HG03045 (cell line): ENCODE results near the gene PTPRT.

Experiments
- ATAC-seq: cut with Tn5 transposase; IDR thresholded peaks from one replicate; pipeline ENCODE4 v1.9.1; 2021; ENCODE audit warnings: mild to moderate bottlenecking, moderate library complexity; ENCODE audit not compliant: unreplicated experiment

The PTPRT gene

DNA sequence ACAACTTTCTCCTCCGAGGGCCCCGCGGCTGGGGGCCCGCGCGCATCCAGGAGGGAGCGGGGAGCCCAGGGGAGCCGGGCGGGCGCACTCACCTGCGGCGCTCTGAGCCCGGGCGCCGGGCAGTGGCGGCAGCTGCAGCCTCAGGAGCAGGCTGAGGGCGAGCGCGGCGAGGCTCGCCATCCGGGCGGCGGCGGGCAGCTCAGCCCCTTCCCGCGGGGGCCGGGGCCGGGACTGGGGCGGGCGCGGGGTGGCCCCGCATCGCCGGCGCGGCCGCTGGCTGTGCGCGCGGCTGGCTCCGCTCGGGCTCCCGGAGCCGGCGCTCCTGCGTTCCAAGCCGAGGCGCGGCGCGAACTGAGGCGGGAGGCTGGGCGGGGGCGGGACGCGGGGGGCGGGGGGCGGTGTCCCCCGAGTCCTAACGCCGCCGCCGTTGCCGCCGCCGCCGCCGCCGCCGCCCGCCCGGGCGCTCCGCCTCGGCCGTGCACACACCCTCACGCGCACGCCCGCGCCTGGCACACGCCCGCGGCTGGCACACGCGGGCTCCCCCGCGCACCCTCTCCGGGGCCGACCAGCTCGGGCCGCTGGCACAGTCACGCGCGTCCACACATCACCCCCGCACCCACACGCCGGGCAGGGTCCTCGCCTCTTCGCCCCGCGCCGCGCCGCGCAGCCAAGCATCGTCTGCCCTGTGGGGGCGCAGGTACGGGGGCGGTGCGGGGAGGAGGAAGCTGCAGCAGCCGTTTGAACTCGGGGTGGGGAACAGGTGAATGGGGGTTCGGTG lies at the start of gene PTPRT:
PTPRT (minus strand) TSS at position 353 of the 778 bp plus-strand sequence; CDS start at position 180, 173 bp downstream.
- ATAC-seq: no peak

DNA sequence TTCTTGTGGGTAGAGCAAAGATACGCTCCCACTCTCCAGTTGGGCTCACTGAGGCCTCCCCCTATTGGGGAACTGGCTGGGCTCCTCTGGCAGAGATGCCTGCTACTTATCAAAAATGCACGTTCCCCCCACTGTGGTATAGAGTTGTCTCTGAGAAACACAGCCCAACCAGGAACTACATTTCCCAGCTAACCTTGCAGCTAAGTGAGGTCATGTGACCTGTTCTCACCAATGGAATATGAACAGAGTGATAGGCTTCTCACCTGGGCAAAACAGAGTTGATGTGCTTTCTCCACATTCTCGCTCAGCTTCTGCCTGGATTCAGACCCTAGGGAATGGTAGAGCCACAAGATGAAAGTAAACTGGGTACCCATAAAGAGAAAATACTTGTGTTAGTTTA lies 49.1 kb upstream of the PTPRT start:
- ATAC-seq: no peak

DNA sequence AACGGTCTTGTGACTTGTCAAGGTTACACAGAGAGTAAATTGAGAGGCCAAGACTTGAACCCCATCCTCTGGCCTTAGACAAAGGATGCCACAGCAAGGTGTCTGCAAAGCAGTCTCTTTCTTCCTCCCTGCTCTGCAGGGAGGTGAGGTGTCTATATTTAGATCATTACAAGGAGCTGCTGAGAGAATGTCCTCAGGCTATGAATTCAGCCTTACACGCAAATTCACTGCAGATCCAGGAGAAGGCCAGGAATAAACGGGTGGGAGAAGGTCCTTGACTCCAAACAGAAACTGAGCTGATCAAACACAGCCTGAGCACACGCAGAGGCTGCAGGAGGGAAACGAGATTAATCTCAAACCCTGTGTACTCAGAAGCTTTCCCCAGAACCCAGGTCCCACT lies 48.6 kb upstream of the PTPRT start:
- no peak for ATAC-seq

DNA sequence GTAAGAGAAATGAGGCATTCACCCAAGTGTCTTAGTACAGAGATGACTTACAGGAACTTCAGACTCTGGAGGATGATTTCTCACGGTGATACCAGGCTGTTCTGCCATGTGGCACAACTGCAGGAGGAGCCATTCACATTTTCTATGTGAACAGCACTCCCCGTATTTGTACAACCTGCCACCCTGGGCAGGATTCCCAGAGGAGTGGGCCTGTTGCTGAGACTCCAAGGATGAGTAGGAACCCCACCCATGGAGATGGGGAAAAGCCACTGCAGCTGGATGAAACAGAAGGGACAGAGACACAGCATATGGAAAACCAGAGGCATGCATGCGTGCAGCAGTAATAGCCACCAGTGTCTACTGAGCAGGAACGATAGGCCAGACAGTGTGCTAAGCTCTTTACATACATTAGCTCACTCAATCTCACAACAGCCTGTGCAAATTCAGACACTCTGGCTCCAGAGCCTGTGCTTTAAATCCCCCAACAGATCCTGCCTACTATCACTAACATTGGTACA lies 48.0 kb upstream of the PTPRT start:
- no peak for ATAC-seq

DNA sequence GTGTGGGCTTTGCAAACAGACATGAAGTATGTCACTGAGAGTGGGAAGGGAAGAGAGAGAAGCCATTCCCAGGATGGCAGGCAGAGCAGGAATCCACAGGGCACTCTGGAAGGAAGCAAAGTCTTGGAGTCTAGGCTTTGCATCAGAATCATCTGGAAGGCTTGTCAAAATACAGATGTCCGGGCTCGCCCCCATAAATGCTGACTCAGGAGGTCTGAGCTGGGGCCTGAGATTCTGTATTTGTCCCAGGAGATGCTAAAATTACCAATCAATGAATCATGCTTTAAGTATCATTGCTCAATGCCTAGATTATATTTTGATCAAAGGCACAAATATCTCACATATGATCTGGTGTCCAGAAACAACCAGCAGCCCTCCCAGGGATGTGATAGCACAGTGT lies 46.3 kb upstream of the PTPRT start:
- no peak for ATAC-seq

DNA sequence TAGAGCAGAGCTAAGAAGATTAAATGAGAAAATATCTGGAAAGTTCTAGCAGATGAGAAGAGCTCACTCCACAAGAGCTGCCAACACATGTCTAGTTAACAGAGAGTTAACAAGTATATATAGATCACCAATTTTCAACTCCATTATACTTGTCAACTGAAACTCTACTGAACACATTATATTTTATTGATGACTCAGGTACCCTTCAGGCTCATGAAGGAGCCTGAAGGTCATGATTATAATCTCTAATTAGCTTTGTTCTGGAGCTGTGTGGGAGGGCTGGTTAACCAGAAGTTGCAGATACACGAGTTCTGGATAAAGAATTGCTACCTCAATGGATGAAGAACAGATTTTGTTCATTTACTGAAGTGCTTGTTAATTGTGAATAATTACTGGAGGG lies 42.1 kb upstream of the PTPRT start:
- ATAC-seq: no peak

DNA sequence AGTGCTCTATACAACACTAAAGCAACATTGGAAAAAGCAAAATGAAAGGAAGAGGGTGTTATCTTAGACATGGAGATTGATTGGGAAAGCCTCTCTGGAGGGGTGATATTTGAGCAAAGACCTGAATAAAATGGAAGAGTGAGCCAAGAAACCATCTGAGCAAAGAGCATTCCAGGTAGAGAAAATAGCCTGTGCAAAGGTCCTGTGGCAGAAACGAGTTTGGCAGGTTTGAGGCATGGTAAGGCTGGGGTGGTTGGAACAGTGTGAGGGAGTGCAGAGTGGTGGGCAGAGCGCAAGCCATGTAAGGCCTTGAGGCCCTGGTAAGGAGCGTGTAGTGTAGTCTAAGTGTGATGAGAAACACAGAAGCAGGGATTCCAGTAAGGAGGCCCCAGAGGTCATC lies 40.0 kb upstream of the PTPRT start:
- no peak for ATAC-seq

DNA sequence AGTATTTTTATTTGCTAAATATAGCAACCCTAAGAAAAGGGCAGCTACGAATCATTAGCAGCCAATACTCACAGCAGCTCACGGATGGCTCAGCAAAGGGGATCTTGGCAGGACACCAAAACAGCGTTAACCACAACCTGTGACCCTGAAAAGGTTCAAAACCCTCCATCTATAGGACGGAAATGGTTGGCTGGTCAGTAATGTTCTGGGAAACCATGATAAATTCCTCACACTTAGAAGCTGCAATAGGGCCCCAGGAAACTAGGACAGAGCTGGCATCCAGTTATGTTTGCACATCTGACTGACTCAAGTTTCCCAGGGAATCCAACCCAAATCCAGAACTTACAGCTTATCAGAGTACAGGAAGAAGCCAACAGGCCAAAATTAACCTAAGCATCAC lies 30.9 kb upstream of the PTPRT start:
- no peak for ATAC-seq

DNA sequence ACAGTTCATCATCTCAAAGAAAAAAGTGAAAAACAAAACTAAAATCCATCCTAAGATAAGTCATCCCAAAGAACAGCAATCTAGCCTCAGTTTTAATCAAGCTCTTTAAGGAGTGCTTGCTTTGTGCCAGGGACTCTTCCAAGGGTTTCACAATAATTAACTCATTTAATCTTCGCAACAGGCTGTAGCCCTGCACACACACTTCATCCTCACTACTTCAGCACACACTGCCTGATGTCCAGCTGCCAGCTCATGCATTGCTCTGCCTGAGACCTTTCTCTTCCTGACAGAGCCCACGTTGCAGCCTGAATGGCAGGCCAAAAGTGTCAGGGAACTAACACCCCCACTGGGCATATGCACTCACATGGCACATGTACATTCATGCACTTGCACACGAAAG lies 21.2 kb upstream of the PTPRT start:
- no peak for ATAC-seq

DNA sequence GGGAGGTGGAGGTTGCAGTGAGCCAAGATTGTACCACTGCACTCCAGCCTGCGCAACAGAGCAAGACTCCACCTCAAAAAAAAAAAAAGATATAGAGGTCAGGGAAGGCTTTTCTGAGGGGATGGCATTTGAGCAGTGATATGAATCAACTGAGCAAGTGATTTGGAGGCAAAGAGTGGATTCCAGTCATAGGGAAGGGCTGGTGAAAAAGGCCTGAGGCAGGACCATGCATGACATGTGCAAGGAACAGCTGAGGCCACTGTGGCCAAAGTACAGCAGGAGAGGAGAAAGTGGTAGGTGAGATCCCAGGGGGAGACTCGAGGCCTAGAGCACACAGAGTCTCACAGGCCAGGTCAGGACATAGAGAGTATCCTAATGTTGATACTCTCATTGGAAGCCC lies 20.1 kb upstream of the PTPRT start:
- no peak for ATAC-seq

DNA sequence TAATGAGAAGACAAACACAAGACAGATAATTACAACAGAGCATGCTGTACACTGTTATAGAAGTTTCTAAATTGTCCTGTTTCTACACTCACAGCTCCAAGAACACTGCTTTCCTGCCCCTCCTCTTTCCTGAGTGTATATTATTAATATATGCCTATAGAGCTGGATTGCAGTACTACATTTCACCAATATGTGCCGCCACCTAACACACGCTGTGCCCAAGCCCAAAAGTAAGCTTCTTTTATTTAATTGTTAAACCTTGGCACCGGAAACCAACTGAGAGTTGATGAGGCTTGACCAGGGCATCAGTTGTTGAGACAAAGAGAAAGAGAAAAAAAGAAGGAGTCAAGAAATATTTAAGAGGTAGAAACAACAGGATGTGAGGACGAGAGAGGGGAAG lies 16.0 kb upstream of the PTPRT start:
- no peak for ATAC-seq

DNA sequence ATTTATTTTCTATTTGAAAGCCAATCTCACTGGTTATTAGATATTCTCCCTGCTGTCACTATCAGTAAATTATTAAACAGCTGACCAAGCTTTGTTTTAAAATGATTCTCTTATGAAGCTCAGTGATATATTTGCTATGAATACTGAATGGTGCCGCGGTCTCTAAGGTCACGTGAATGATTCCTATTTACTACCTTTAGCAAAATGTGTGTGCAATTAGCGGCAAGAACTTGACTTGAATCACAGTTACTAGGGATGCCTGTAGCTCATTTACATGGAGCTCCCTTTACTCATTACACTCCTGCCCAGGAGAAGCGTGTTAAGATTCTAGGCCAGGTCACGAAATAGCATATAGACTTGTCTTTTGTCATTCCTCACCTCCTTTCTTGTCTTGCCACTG lies 12.4 kb upstream of the PTPRT start:
- no peak for ATAC-seq

DNA sequence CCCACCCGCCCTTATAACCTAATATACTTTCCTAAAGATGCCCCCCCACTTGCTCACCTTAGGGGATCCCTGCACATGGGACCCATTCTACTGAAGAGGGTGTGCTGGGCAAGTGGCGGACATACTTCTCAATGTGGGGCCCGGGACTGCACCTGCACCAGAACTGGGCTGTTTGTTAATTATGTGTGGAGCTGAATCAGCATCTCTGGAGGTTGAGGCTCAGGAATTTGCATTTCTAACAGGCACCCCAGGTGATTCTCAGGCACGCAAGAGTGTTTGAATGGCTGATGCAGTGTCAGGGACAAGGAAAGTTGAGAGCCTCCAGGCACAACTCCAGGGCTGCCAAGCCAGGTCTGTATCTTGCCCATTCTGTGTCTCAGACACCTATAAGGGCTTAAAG lies 8.9 kb upstream of the PTPRT start:
- no peak for ATAC-seq

DNA sequence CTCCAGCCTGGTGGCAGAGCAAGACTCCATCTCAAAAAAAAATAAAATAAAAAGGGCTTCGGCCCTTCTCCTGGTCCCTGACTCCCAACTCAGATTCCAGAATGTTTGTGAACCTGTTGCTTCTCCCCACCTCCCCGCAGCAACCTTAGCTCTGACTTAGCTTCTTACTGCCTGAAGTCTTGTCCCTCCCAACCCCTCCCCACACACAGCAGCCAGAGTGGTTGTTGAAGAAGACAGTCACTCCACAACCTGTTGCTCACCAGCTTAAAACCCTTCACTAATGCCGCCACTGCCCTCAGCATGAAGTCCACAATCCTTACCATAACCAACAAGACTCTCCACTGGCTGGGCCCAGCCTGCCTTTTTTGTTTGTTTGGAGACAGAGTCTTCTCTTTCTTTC lies 6.5 kb upstream of the PTPRT start:
- ATAC-seq: no peak

DNA sequence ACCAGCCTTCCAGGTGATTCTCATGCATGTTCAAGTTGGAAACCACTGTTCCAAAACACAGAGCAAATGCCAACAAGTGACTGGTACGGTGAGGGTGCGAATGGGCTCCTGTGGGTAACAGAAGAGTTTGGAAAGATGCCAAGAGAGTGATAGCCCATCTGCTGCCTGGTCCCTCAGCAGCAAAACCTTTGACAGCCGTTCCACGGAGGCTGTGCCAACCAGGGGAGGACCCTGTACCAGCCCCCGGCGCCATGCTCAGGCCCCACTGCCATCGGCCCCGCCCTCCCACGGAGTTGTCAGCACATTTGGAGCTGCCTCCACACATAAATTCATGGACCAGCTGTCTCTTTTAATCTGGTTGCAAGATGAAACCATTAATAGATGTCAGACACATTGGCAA lies 4.4 kb upstream of the PTPRT start:
- no peak for ATAC-seq

DNA sequence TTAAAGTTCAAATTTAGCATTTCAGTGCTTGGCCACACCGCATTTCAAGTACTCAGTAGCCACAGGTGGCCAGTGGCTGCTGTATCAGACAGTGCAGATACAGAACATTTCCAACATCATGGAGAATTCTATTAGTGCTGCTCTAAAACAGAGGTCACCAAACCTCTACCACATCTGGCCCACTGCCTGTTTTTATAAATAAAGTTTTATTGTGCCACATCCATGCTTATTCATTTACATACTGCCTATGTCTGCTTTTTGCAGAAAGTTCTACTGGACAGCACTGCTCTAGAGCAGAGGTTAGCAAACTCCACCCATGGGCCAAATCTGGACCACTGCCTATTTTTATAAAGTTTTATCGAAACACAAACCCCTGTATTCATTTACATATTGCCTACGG lies 3.7 kb upstream of the PTPRT start:
- no peak for ATAC-seq

DNA sequence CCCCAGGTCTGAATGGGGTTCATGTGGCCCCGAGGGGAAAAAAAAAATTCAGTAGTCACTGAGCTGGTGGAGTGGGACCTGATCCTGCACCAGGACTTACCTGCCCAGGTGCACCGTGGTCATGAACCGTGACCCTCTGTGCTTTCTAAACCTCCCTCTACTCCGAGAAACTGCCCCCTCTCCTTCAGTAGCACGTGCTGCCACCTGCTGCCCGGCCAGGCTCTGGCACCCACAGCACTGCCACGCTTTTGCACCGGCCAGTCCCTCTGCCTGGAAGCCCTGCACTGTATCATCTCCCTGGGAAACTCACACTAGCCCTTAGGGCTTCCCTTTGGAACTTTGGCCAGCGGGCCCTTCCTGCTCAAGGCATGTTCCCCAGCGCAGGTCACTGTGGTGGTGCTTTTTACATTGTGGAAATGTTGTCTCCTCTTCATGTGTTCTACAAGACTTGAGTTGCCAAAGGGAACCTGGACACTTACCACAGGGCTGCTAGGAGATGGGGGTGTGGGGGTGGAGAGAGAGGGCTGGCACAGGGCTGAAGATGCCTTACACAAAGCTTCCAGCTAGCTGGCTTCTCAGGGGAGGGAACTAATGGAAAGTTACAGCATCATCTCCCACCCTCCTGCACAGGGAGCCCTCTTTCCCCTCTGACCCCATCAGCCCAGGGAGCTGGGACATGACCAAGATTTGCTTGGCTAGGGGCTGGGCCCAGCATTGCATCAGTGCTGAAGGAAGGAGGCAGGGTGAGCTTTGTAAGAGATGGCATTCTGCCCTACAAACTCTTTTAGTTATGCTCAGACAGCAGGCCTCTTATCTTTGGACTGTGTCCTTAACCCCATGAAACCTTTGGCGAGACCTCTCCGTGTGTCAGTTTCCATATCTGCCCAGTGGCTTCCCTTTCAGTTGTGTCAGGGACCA lies 2.5 kb upstream of the PTPRT start:
- no peak for ATAC-seq

DNA sequence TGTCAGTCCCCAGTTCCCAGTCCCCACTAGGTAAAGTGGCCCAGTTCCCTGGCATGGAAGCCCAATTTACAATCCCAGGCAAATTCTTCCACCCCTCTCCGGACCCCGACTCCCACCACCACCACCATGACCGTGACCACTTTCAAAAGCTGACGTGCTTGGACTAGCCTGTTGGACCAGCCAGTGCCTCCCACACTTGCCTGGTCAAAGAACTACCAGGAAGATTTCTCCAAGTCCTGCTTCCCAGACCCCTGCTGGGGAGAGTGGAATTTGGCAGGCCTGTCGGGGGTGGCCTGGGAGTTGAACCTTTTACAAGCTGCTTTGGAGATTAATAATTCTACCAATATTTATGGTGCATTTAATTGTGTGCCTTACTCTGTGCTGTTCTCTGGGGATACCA lies 1.4 kb upstream of the PTPRT start:
- ATAC-seq: no peak

DNA sequence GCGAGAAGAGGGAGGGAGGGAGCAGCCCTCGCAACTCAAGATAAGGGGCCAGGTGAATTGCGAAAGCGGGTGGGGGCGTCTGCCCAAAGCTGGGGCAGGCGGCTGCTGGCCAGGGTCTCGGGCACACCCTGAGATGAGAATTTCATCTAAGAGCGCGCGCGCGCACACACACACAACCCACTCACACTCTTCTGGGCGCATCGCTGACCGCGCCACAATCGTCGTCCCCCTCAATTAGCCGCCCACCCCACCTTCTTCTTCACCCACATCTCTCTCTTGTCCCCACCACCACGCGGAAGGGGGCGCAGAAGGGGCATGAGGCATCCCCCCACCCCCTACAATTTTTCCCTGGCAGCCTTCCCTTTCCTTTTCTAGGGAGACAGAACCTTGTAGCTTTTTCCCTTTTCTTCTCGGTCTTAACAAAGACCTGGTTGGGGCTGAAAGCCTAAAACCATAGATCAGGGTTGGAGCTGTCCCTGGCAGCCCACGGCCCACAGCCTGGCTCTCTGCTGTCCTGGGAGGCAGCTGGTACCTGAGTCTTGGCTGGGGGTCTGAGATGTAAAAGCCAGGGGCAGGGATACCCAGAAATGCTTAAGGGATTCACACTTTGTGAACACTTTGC lies 737 bp upstream of the PTPRT start:
- ATAC-seq: no peak

DNA sequence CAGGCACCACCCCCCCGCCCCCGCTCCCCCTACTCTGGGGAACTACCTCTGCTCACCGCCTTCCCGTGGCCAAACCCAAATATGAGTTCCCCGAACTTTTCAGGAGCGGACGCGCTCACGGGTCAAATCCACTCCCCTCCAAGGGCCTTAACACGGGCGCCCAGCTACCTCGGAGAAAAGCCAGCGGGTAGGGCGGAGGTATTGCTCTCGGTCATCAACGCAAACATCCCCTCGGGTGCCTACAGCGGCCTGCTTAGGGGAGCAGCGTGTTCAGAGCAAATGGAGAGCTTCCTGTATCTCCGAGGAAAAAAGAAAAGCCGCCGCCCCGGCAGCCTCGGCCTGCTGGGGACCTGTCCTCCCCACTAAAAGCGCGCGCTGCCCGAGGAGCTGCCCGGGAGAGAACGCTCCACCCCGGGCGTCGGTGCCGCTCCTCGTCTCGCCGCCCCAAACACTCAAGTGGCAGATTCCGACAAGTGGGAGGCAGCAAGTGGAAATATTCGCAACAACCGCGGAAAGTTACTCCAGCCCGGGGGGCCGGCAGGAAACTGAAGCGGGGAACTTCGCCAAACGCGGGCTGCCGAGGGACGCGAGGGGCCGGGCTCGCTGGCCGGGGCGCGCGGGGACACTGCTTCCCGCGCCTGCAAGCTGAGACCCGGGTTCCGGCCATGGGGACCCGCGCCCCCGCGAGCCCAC lies 699 bp downstream of the PTPRT start:
- ATAC-seq: no peak

DNA sequence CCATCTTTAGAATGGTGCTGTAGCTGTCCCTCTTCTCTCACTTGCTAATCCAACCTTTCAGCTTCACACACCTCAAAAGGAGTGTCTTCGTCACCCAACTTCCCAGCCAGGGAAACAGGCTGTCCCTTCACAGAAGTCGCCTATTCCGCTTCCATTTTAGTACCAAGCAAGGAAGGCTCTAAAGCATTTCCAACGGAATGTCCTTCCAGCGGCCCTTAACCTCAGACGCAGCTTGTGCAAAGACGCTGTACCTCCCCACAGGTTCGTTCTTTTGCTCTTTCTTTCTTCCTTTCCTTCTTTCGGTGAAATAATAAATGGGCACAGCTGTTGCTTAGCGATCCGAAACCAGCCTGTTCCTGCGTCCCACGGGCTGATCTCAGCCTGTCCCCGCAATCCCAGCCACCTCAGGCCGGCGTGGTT lies 1.5 kb downstream of the PTPRT start:
- ATAC-seq: no peak
